Common myeloid progenitor, CD34-positive (primary cell): ENCODE data around the gene UBP1.
"Not testable (repeated sequence)": the region's sequence is repeated elsewhere in the genome, so short reads cannot be mapped to it uniquely, and the experiment has no call there.

ENCODE experiments used
- CTCF ChIA-PET: fragments of 350-600 bp; sonication (Branson Sonifier 250); formaldehyde crosslinking; loops from one replicate; lab custom pipeline; 2021; ENCODE audit warnings: antibody characterized with exemption; lab: Charles Lee
- POLR2A ChIA-PET: fragments of 350-600 bp; sonication (Branson Sonifier 250); formaldehyde crosslinking; loops from one replicate; lab custom pipeline; 2021; ENCODE audit warnings: antibody characterized with exemption; lab: Charles Lee
- DNase-seq, 3 donors: peaks; one replicate each; pipeline versions ENCODE4 v3.0.0 to v3.0.0-alpha.2; 2013
- H3K27ac ChIP-seq, 2 experiments: 1 replicate in 1 of 2; 2 replicates in 1 of 2; pipeline ENCODE4 v1.7.0; 2013; ENCODE audit warnings: inconsistent platforms in 2 of 2, low read length in 2 of 2, mild to moderate bottlenecking in 2 of 2, low read depth in 1 of 2, moderate library complexity in 1 of 2; ENCODE audit not compliant: severe bottlenecking in 2 of 2, insufficient read depth in 1 of 2, poor library complexity in 1 of 2
- H3K27me3 ChIP-seq, 5 experiments: replicated peaks in 2 of 5; 1 replicate in 3 of 5; 2 replicates in 2 of 5; pipeline versions ENCODE4 v1.6.1 to v1.7.0; 2013; ENCODE audit warnings: low read length in 4 of 5, mild to moderate bottlenecking in 2 of 5, moderate library complexity in 2 of 5, inconsistent platforms in 1 of 5; ENCODE audit not compliant: insufficient read depth in 5 of 5, control insufficient read depth in 4 of 5
- H3K36me3 ChIP-seq, 4 experiments: 1 replicate in 2 of 4; 2 replicates in 2 of 4; pipeline versions ENCODE4 v1.6.1 to v1.7.0; 2013; ENCODE audit warnings: low read length in 3 of 4, control low read depth in 1 of 4, mild to moderate bottlenecking in 1 of 4; ENCODE audit not compliant: control insufficient read depth in 4 of 4, insufficient read depth in 4 of 4
- H3K4me1 ChIP-seq, 4 experiments: 1 replicate in 3 of 4; 2 replicates in 1 of 4; pipeline versions ENCODE4 v1.6.1 to v1.7.1; 2013; ENCODE audit warnings: low read length in 3 of 4, mild to moderate bottlenecking in 3 of 4, control low read depth in 1 of 4, inconsistent platforms in 1 of 4, moderate library complexity in 1 of 4; ENCODE audit not compliant: control insufficient read depth in 4 of 4, insufficient read depth in 4 of 4; ENCODE audit errors: control extremely low read depth in 1 of 4
- H3K4me3 ChIP-seq, 7 experiments: 1 replicate in 4 of 7; 2 replicates in 3 of 7; pipeline versions ENCODE4 v1.5.1 to v1.7.0; 2013; ENCODE audit warnings: mild to moderate bottlenecking in 7 of 7, low read length in 6 of 7, moderate library complexity in 6 of 7, inconsistent platforms in 2 of 7, low read depth in 2 of 7, control low read depth in 1 of 7; ENCODE audit not compliant: insufficient read depth in 4 of 7, control insufficient read depth in 1 of 7; ENCODE audit errors: extremely low read depth in 1 of 7
- H3K9me3 ChIP-seq, 5 experiments: 1 replicate in 4 of 5; 2 replicates in 1 of 5; pipeline versions ENCODE4 v1.6.1 to v1.7.1; 2013; ENCODE audit warnings: low read length in 4 of 5, mild to moderate bottlenecking in 2 of 5, inconsistent platforms in 1 of 5, low read depth in 1 of 5, moderate library complexity in 1 of 5; ENCODE audit not compliant: control insufficient read depth in 4 of 5, insufficient read depth in 2 of 5; ENCODE audit errors: control extremely low read depth in 1 of 5
- WGBS: methylation state at CpG from one replicate; pipeline ENCODE4 v1.1.5; 2013; ENCODE audit not compliant: insufficient coverage; 5-methylcytosine and 5-hydroxymethylcytosine counted together

Gene UBP1

DNA sequence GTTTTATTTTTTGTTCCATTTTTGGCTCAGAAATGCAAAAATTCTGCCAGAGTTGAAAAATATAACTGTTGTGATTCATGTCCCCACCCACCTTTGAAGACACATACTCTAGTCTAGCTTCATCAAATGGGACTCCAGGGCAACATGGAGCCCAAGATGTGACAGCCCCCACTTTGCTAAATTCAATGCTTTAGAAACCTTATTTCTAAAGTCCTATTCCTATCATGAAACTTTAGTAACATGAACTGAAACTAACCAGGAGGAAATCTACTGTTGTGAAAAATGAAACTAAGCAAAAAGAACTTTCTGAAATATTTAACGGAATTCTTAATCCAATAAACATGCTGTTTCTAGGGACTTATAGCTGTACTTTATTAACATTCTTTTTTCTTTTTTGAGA is 20.3 kb downstream of the UBP1 start:
- Histone ChIP-seq H3K4me3 (no peak overlapping the region), H3K27me3 (no peaks in the 10 kb centered on the region), H3K27ac (no peak overlapping the region), H3K36me3 (peaks cover 9 to 52% (median 30%) of the 10 kb centered on the region in 4 experiments), H3K4me1 (no peaks in the 10 kb centered on the region), H3K9me3 (no peaks in the 10 kb centered on the region)
- no peak for DNase-seq
- ChIA-PET POLR2A (no interaction called here), CTCF (interaction anchor here (1.6 kb wide), 1 partner anchor 14 kb away, joined by 4 read pairs; no protein-coding TSS in a partner anchor)
- WGBS, result no CpG with 5 or more reads among the region's 1 CpG

DNA sequence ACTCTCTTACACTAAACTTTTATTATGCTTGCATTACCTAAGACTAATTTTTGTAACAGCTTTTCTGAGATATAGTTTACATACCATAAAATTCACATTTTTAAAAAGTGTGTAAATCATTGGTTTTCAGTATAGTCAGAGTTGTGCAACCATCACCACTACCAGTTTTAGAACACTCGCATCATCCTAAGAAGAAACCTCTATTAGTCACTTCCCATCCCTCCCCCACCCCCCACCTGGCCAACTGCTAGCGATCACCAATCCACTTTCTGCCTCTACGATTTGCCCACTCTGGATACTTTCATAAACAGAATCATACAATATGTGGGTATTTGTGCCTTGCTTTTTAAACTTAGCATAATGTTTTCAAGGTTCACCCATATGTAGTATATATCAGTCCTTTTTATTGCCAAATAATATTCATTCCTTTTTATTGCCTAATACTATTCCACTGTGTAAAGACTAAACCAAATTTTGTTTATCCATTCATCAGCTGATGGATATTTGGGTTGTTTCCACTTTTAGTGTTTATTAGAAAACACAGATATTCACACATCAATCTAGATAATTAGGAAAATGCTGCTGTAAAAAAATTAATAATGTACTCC is 23.0 kb downstream of the UBP1 start:
- Histone ChIP-seq H3K27ac (peak overlapping the region in 1 of 2 experiments; percentile 16), H3K4me1 (no peaks in the 10 kb centered on the region), H3K9me3 (no peaks in the 10 kb centered on the region), H3K27me3 (no peaks in the 10 kb centered on the region), H3K4me3 (no peak overlapping the region), H3K36me3 (peaks cover 18 to 49% (median 36%) of the 10 kb centered on the region in 4 experiments)
- WGBS, result 86% methylated on average over 1 of the region's 3 CpGs
- ChIA-PET POLR2A (interaction anchor here (1.0 kb wide), 1 partner anchor 22 kb away, joined by 3 read pairs; no protein-coding TSS in a partner anchor), CTCF (no interaction called here)
- peak in 2 of 3 donors; percentile 30 to 38 for DNase-seq

DNA sequence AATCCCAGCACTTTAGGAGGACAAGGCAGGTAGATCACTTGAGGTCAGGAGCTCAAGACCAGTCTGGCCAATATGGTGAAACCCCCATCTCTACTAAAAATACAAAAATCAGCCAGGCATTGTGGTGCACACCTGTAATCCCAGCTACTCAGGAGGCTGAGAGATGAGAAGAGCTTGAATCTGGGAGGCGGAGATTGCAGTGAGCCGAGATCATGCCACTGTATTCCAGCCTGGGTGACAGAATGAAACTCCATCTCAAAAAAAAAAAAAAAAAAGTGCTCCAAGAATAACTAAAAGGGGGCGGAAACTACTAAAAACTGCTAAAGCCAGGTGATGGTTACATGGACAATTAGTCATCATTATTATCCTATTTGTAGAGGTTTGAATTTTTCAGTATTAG is 29.4 kb downstream of the UBP1 start:
- peaks cover 29 to 76% (median 61%) of the 10 kb centered on the region in 4 experiments for H3K36me3 ChIP-seq

DNA sequence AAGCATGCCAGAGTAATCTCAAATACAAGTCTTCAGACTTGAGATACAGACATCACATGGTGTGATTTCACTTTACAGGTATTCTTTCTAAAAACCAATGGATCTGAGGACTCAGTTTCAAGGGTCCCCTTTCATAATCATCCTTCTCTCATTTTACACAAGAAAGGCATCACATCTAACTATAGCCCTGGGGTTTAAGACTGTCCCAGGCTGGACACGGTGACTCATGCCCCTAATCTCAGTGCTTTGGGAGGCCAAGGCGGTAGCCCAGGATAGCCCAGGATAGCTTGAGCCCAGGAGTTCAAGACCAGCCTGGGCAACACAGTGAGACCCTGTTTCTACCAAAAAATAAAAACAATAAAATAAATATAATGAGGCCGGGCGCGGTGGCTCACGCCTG is 36.4 kb downstream of the UBP1 start:
- no peaks in the 10 kb centered on the region for H3K4me1 ChIP-seq
- peaks cover 33 to 79% (median 63%) of the 10 kb centered on the region in 4 experiments for H3K36me3 ChIP-seq
- ChIA-PET CTCF (no interaction called here), POLR2A (no interaction called here)
- no peaks in the 10 kb centered on the region for H3K9me3 ChIP-seq
- 100% methylated on average over 2 of the region's 6 CpGs for WGBS
- DNase-seq, result no peak
- no peak overlapping the region for H3K27ac ChIP-seq
- no peaks in the 10 kb centered on the region for H3K27me3 ChIP-seq
- no peak overlapping the region for H3K4me3 ChIP-seq

More for the DNA sequence above, 29.4 kb downstream of the UBP1 start:
- no CpG with 5 or more reads among the region's 3 CpGs for WGBS
- CTCF ChIA-PET, result interaction anchor here (1.9 kb wide), 2 partner anchors 10 to 15 kb away, joined by 4 to 5 read pairs; no protein-coding TSS in a partner anchor
- DNase-seq, H3K9me3 ChIP-seq, H3K4me1 ChIP-seq, POLR2A ChIA-PET, H3K4me3 ChIP-seq, H3K27ac ChIP-seq, H3K27me3 ChIP-seq: not testable (repeated sequence)

DNA sequence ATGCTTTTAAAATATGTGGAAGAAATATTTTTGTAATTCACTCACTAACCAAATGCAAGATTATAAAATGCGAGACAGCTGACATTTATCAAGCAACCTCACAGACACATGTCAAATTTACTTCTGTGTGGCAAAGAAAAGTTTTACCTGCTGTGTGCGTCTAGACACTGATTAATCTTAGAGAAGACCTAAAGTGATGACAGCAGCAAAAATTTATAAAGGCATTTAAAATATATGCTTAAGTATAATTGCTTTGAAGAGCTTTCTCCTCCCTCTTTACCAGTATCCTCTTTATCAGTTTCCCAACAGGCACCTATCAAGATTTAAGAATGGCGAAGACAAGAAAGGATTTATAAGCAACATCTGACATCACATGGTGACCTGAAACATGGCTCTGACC is 37.3 kb downstream of the UBP1 start:
- WGBS, result 100% methylated on average over 1 of the region's 3 CpGs
- Histone ChIP-seq H3K4me3 (no peak overlapping the region), H3K27me3 (no peaks in the 10 kb centered on the region), H3K27ac (no peak overlapping the region), H3K4me1 (no peaks in the 10 kb centered on the region), H3K9me3 (no peaks in the 10 kb centered on the region), H3K36me3 (peaks cover 30 to 79% (median 63%) of the 10 kb centered on the region in 4 experiments)
- POLR2A ChIA-PET, result no interaction called here
- DNase-seq, result no peak
- CTCF ChIA-PET, result interaction anchor here (1.1 kb wide), 1 partner anchor 30 kb away, joined by 3 read pairs; no protein-coding TSS in a partner anchor

DNA sequence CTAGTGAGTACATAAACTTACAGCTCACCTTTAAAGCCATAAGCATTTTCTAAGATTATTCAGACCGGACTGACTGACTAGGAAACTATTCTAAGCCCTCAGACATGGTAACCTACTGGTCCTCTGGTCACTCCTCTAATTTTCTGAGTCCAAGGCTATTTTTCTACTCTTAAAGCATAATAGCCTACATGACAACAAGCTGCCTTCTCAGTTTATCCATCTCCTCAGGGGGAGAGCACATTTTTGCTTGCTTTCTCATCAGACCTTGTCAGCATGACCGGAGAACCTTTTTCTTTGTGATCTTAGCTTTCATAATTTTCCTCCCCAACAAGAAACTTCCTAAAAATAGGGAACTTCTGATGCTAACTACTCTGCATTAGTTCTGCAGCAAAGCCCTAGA is 38.4 kb downstream of the UBP1 start:
- Histone ChIP-seq H3K27ac (no peak overlapping the region), H3K36me3 (peaks cover 29 to 83% (median 61%) of the 10 kb centered on the region in 4 experiments), H3K4me3 (no peak overlapping the region), H3K27me3 (no peaks in the 10 kb centered on the region), H3K4me1 (no peaks in the 10 kb centered on the region), H3K9me3 (no peaks in the 10 kb centered on the region)
- CTCF ChIA-PET, result interaction anchor here (1.1 to 1.6 kb wide), 4 partner anchors 9 to 29 kb away, joined by 3 to 5 read pairs (median 4); no protein-coding TSS in a partner anchor
- 95% methylated on average over 2 of the region's 2 CpGs for WGBS
- DNase-seq, result no peak
- POLR2A ChIA-PET, result no interaction called here

DNA sequence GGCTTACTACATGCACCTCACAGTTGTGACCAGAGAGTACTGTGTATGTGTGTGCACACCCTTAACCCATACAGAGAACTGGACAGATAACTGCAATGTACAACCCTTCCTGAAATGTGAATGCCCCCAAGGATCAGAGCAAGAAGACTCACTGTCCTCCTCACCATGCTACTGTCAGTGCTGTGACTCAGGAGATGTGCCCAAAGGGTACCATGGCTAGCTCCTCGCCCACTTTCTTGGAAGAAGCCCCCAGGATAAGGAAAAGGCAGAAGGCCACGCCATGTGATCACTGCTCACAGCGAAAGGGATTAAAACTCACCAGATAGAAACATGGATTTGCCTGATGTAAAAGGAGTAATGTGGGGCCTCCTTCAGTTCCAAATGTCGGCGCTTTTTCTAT is 41.8 kb downstream of the UBP1 start:
- DNase-seq, result no peak
- Histone ChIP-seq H3K4me1 (no peaks in the 10 kb centered on the region), H3K27me3 (no peaks in the 10 kb centered on the region), H3K36me3 (peaks cover 29 to 87% (median 63%) of the 10 kb centered on the region in 4 experiments), H3K27ac (no peak overlapping the region), H3K9me3 (no peaks in the 10 kb centered on the region), H3K4me3 (no peak overlapping the region)
- WGBS, result 93% methylated on average over 3 of the region's 5 CpGs
- ChIA-PET CTCF (no interaction called here), POLR2A (no interaction called here)
